Loucy (cell line): ENCODE measurements around the gene CFAP65.

ENCODE experiments used
- CTCF ChIP-seq: fragments of 200-600 bp; sonication (generic); conservative IDR thresholded peaks from 2 replicates; pipeline ENCODE4 v1.5.1; 2014; ENCODE audit warnings: mild to moderate bottlenecking, antibody characterized with exemption, low read length
- EZH2phosphoT487 ChIP-seq: fragments of 200-600 bp; IDR thresholded peaks from 2 replicates; pipeline ENCODE4 v1.6.1; 2018; ENCODE audit warnings: antibody characterized with exemption, mild to moderate bottlenecking, moderate library complexity, borderline replicate concordance

DNA sequence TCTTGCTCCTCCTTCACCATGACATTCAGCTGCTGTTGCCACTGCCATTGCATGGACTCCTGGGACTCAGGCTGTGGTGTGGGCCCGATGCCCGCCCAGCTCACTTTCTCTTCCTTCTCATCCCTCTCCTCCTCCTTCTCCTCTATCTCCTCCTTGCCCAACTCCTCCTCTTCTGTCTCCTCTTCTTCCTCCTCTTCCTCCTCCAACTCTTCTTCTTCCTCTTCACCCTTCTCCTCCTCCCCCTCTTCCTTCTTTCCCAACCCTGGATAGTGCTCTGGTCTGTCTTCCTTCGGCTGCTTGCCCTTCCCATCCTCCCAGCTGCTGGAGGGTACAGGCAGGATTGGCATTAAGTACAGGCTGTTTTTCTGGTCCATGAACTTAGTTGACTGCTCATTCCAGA lies 37.3 kb downstream of the CFAP65 start:
- no peak for TF ChIP-seq CTCF
- TF ChIP-seq EZH2phosphoT487: no peak
